Neural progenitor cell (in vitro differentiated cells): ENCODE results near the gene USP25. TPM values are rescaled to one million over a fixed set of nuclear protein-coding genes. Genes with fewer than 3 reads are reported as not detected.

ENCODE experiments used
- DNase-seq: peaks from one replicate; pipeline ENCODE4 v3.0.0-alpha.2; 2016; ENCODE audit warnings: low spot score
- H2AFZ ChIP-seq: fragments of 200-600 bp; sonication (generic); replicated peaks from 2 replicates; pipeline ENCODE4 v1.6.1; 2016; ENCODE audit warnings: antibody characterized with exemption
- H3F3A ChIP-seq: fragments of 200-600 bp; sonication (generic); 2 replicates; pipeline ENCODE4 v1.6.1; 2016; ENCODE audit warnings: antibody characterized with exemption, low read depth
- H3K27ac ChIP-seq: fragments of 200-600 bp; sonication (generic); 2 replicates; pipeline ENCODE4 v1.5.1; 2016; ENCODE audit warnings: mild to moderate bottlenecking
- H3K27me3 ChIP-seq: fragments of 200-600 bp; sonication (generic); 2 replicates; pipeline ENCODE4 v1.6.1; 2016; ENCODE audit warnings: mild to moderate bottlenecking, moderate library complexity
- H3K36me3 ChIP-seq: fragments of 200-600 bp; sonication (generic); 2 replicates; pipeline ENCODE4 v1.5.1; 2016
- H3K4me1 ChIP-seq: fragments of 200-600 bp; sonication (generic); 2 replicates; pipeline ENCODE4 v1.6.1; 2016; ENCODE audit warnings: mixed run types
- H3K4me2 ChIP-seq: fragments of 200-600 bp; sonication (generic); 2 replicates; pipeline ENCODE4 v1.6.1; 2016
- H3K4me3 ChIP-seq: fragments of 200-600 bp; sonication (generic); 2 replicates; pipeline ENCODE4 v1.5.1; 2016
- H3K79me2 ChIP-seq: fragments of 200-600 bp; sonication (generic); 2 replicates; pipeline ENCODE4 v1.6.1; 2016; ENCODE audit warnings: low read depth
- H3K9ac ChIP-seq: fragments of 200-600 bp; sonication (generic); 2 replicates; pipeline ENCODE4 v1.6.1; 2016
- H3K9me3 ChIP-seq: fragments of 200-600 bp; sonication (generic); 2 replicates; pipeline ENCODE4 v1.5.1; 2016; ENCODE audit warnings: low read depth
- H4K20me1 ChIP-seq: fragments of 200-600 bp; sonication (generic); 2 replicates; pipeline ENCODE4 v1.6.1; 2016; ENCODE audit warnings: low read depth
- H3K27ac Mint-ChIP-seq: 3 replicates; pipeline ENCODE4 v1.8.0; 2021; ENCODE audit warnings: mixed read lengths
- H3K27me3 Mint-ChIP-seq: 2 replicates; pipeline ENCODE4 v1.8.0; 2022; ENCODE audit warnings: low read depth, mild to moderate bottlenecking, inconsistent platforms, moderate library complexity, mixed read lengths; ENCODE audit not compliant: insufficient read depth
- H3K36me3 Mint-ChIP-seq: 3 replicates; pipeline ENCODE4 v1.8.0; 2021; ENCODE audit warnings: mixed read lengths
- H3K4me1 Mint-ChIP-seq: 3 replicates; pipeline ENCODE4 v1.8.0; 2021; ENCODE audit warnings: mixed read lengths
- H3K4me3 Mint-ChIP-seq: 3 replicates; pipeline ENCODE4 v1.8.0; 2021; ENCODE audit warnings: mild to moderate bottlenecking, moderate library complexity, mixed read lengths
- H3K9me3 Mint-ChIP-seq: 3 replicates; pipeline ENCODE4 v1.8.0; 2020; ENCODE audit warnings: mixed read lengths
- CTCF ChIP-seq: fragments of 200-600 bp; sonication (generic); IDR thresholded peaks from 2 replicates; pipeline ENCODE4 v1.5.1; 2017; ENCODE audit warnings: antibody characterized with exemption, mild to moderate bottlenecking
- EZH2 ChIP-seq: fragments of 200-600 bp; sonication (generic); IDR thresholded peaks from 2 replicates; pipeline ENCODE4 v1.6.1; 2017; ENCODE audit warnings: antibody characterized with exemption, mild to moderate bottlenecking, moderate library complexity
- EZH2phosphoT487 ChIP-seq: fragments of 200-600 bp; sonication (generic); IDR thresholded peaks from 2 replicates; pipeline ENCODE4 v1.6.1; 2017; ENCODE audit warnings: antibody characterized with exemption
- total RNA-seq: library from RNA; depleted of rRNA; stranded (reverse); fragments of >200 nt; gene quantifications from 2 replicates; pipeline ENCODE4 v1.2.3, GENCODE V29; 2015; ENCODE audit warnings: low replicate concordance

USP25 gene
- total RNA-seq, 1 donor from 2014 or later: 36.4 TPM

DNA sequence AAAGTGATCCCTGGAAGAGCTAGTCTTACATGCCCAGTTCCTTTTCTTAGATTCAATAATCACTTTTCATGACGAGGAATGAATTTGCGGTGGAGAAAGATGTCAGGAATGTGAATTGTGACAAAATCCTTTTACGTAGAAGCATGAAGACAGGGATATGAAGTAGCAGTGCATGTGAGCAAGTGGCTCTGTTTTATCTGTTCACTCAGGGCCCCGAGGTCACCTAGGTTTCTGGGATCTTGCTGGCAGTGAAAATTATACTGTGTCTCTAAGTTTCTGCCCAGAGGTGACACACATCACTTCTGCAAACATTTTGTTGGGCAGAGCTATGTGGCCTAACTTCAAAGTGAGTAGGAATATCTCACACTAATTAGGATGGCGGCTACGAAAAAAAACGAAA lies 79.3 kb downstream of the USP25 start:
- Mint-ChIP-seq H3K27ac (no peak overlapping the region), H3K4me3 (no peak overlapping the region), H3K36me3 (peaks cover 54% of the 10 kb centered on the region), H3K4me1 (peaks cover 2% of the 10 kb centered on the region), H3K9me3 (peaks cover 12% of the 10 kb centered on the region), H3K27me3 (no peaks in the 10 kb centered on the region)
- Histone ChIP-seq H3K4me2 (no peak overlapping the region), H3K27me3 (no peaks in the 10 kb centered on the region), H3K36me3 (peaks cover 12% of the 10 kb centered on the region), H3K4me1 (no peaks in the 10 kb centered on the region), H2AFZ (no peak overlapping the region), H4K20me1 (no peaks in the 10 kb centered on the region), H3K9me3 (no peaks in the 10 kb centered on the region), H3K27ac (no peak overlapping the region), H3F3A (no peaks in the 10 kb centered on the region), H3K4me3 (no peak overlapping the region), H3K79me2 (no peaks in the 10 kb centered on the region), H3K9ac (no peak overlapping the region)
- no peak for DNase-seq
- TF ChIP-seq EZH2phosphoT487: no peak
- TF ChIP-seq EZH2: no peak
- TF ChIP-seq CTCF: no peak

GRCh38 chr21:15809818-15810217 lies 80.0 kb downstream of the USP25 start:
- Histone ChIP-seq H3K27ac (no peak overlapping the region), H3K9me3 (no peaks in the 10 kb centered on the region), H4K20me1 (no peaks in the 10 kb centered on the region), H3K4me3 (no peak overlapping the region), H3F3A (no peaks in the 10 kb centered on the region), H3K27me3 (no peaks in the 10 kb centered on the region), H3K36me3 (peaks cover 12% of the 10 kb centered on the region), H3K4me1 (no peaks in the 10 kb centered on the region), H2AFZ (no peak overlapping the region), H3K79me2 (no peaks in the 10 kb centered on the region), H3K9ac (no peak overlapping the region), H3K4me2 (no peak overlapping the region)
- DNase-seq: no peak
- Mint-ChIP-seq H3K4me3 (no peak overlapping the region), H3K4me1 (no peaks in the 10 kb centered on the region), H3K27me3 (no peaks in the 10 kb centered on the region), H3K36me3 (peaks cover 57% of the 10 kb centered on the region), H3K9me3 (peaks cover 20% of the 10 kb centered on the region), H3K27ac (no peak overlapping the region)
- no peak for TF ChIP-seq EZH2
- no peak for TF ChIP-seq CTCF
- no peak for TF ChIP-seq EZH2phosphoT487

GRCh38 chr21:15815285-15815684 lies 85.5 kb downstream of the USP25 start:
- Histone ChIP-seq H4K20me1 (no peaks in the 10 kb centered on the region), H3K9me3 (no peaks in the 10 kb centered on the region), H3K4me2 (no peak overlapping the region), H3K36me3 (peaks cover 12% of the 10 kb centered on the region), H3K27ac (no peak overlapping the region), H3K4me3 (no peak overlapping the region), H3K79me2 (no peaks in the 10 kb centered on the region), H3K9ac (no peak overlapping the region), H3K4me1 (no peaks in the 10 kb centered on the region), H3F3A (no peaks in the 10 kb centered on the region), H3K27me3 (no peaks in the 10 kb centered on the region), H2AFZ (no peak overlapping the region)
- no peak for DNase-seq
- H3K36me3 Mint-ChIP-seq: peaks cover 68% of the 10 kb centered on the region
- no peaks in the 10 kb centered on the region for H3K4me1 Mint-ChIP-seq
- H3K27me3 Mint-ChIP-seq: no peaks in the 10 kb centered on the region
- H3K27ac Mint-ChIP-seq: no peak overlapping the region
- peaks cover 38% of the 10 kb centered on the region for H3K9me3 Mint-ChIP-seq
- H3K4me3 Mint-ChIP-seq: no peak overlapping the region
- TF ChIP-seq EZH2phosphoT487 (no peak), EZH2 (no peak), CTCF (no peak)

GRCh38 chr21:15820327-15820726 lies 90.5 kb downstream of the USP25 start:
- DNase-seq: no peak
- peaks cover 15% of the 10 kb centered on the region for H3K9me3 Mint-ChIP-seq
- H4K20me1 ChIP-seq: no peaks in the 10 kb centered on the region
- H3K36me3 ChIP-seq: no peaks in the 10 kb centered on the region
- no peak overlapping the region for H3K27ac ChIP-seq
- no peaks in the 10 kb centered on the region for H3K4me1 ChIP-seq
- H3K4me3 Mint-ChIP-seq: no peak overlapping the region
- H3K36me3 Mint-ChIP-seq: peaks cover 41% of the 10 kb centered on the region
- no peaks in the 10 kb centered on the region for H3K9me3 ChIP-seq
- no peaks in the 10 kb centered on the region for H3K79me2 ChIP-seq
- peaks cover 7% of the 10 kb centered on the region for H3F3A ChIP-seq
- no peaks in the 10 kb centered on the region for H3K4me1 Mint-ChIP-seq
- H3K9ac ChIP-seq: no peak overlapping the region
- H2AFZ ChIP-seq: no peak overlapping the region
- H3K4me3 ChIP-seq: no peak overlapping the region
- TF ChIP-seq CTCF (no peak), EZH2 (no peak), EZH2phosphoT487 (no peak)
- H3K4me2 ChIP-seq: no peak overlapping the region
- no peaks in the 10 kb centered on the region for H3K27me3 ChIP-seq
- no peak overlapping the region for H3K27ac Mint-ChIP-seq
- no peaks in the 10 kb centered on the region for H3K27me3 Mint-ChIP-seq
